Skeletal muscle cell (primary cell): ENCODE measurements around the gene CD200.

Source experiments
- DNase-seq: peaks from one replicate; pipeline ENCODE4 v3.0.0-alpha.2; 2010; ENCODE audit warnings: low read depth
- H3K4me3 ChIP-seq: 2 replicates; pipeline ENCODE4 v1.5.1; 2011; ENCODE audit warnings: low read depth, mild to moderate bottlenecking, control low read depth, low read length, moderate library complexity

Gene CD200

GRCh38 chr3:112327371-112327951 lies 5.5 kb upstream of the CD200 start:
- H3K4me3 ChIP-seq = no peak overlapping the region
- no peak for DNase-seq

GRCh38 chr3:112331851-112332250 lies 1.1 kb upstream of the CD200 start:
- no peak overlapping the region for H3K4me3 ChIP-seq
- no peak for DNase-seq

GRCh38 chr3:112333381-112334317 lies 693 bp downstream of the CD200 start:
- H3K4me3 ChIP-seq = peak overlapping the region; percentile 50
- no peak for DNase-seq

GRCh38 chr3:112334691-112335433 lies 1.9 kb downstream of the CD200 start:
- no peak for DNase-seq
- no peak overlapping the region for H3K4me3 ChIP-seq

GRCh38 chr3:112335434-112335781 lies 2.5 kb downstream of the CD200 start:
- no peak for DNase-seq
- H3K4me3 ChIP-seq = no peak overlapping the region

GRCh38 chr3:112338021-112338726 lies 5.2 kb downstream of the CD200 start:
- no peak for DNase-seq
- H3K4me3 ChIP-seq = no peak overlapping the region

- H3K4me3 ChIP-seq = no peak overlapping the region
- DNase-seq = no peak
Measured at GRCh38 chr3:112338727-112339056, 5.7 kb downstream of the CD200 start.

- H3K4me3 ChIP-seq = no peak overlapping the region
- DNase-seq = no peak
Measured at GRCh38 chr3:112339134-112339533, 6.2 kb downstream of the CD200 start.

GRCh38 chr3:112339609-112340008 lies 6.7 kb downstream of the CD200 start:
- no peak overlapping the region for H3K4me3 ChIP-seq
- DNase-seq = no peak

GRCh38 chr3:112341386-112341785 lies 8.4 kb downstream of the CD200 start:
- no peak overlapping the region for H3K4me3 ChIP-seq
- DNase-seq = no peak

GRCh38 chr3:112345681-112346080 lies 12.7 kb downstream of the CD200 start:
- no peak overlapping the region for H3K4me3 ChIP-seq
- no peak for DNase-seq

GRCh38 chr3:112346491-112347122 lies 13.7 kb downstream of the CD200 start:
- DNase-seq = no peak
- no peak overlapping the region for H3K4me3 ChIP-seq

GRCh38 chr3:112348943-112349342 lies 16.0 kb downstream of the CD200 start:
- H3K4me3 ChIP-seq = no peak overlapping the region
- no peak for DNase-seq

GRCh38 chr3:112349557-112349956 lies 16.6 kb downstream of the CD200 start:
- no peak overlapping the region for H3K4me3 ChIP-seq
- no peak for DNase-seq

- no peak overlapping the region for H3K4me3 ChIP-seq
- no peak for DNase-seq
Measured at GRCh38 chr3:112350018-112350810, 17.3 kb downstream of the CD200 start.

GRCh38 chr3:112351036-112351435 lies 18.1 kb downstream of the CD200 start:
- H3K4me3 ChIP-seq = no peak overlapping the region
- no peak for DNase-seq

GRCh38 chr3:112351823-112352222 lies 18.9 kb downstream of the CD200 start:
- no peak for DNase-seq
- no peak overlapping the region for H3K4me3 ChIP-seq

GRCh38 chr3:112352720-112353119 lies 19.8 kb downstream of the CD200 start:
- DNase-seq = no peak
- H3K4me3 ChIP-seq = no peak overlapping the region

GRCh38 chr3:112353365-112353764 lies 20.4 kb downstream of the CD200 start:
- DNase-seq = no peak

More at GRCh38 chr3:112353365-112353764, 20.4 kb downstream of the CD200 start:
- H3K4me3 ChIP-seq = no peak overlapping the region
